Activated T-cell treated with anti-CD3 and anti-CD28 coated beads for 1 hour (primary cell): ENCODE results near the gene FERMT1.
"Not testable (repeated sequence)": the region's sequence is repeated elsewhere in the genome, so short reads cannot be mapped to it uniquely, and the experiment has no call there.

Experiments used
- DNase-seq: peaks from one replicate; pipeline ENCODE4 v3.0.0-alpha.2; 2020; ENCODE audit warnings: low read depth

The FERMT1 gene

DNA sequence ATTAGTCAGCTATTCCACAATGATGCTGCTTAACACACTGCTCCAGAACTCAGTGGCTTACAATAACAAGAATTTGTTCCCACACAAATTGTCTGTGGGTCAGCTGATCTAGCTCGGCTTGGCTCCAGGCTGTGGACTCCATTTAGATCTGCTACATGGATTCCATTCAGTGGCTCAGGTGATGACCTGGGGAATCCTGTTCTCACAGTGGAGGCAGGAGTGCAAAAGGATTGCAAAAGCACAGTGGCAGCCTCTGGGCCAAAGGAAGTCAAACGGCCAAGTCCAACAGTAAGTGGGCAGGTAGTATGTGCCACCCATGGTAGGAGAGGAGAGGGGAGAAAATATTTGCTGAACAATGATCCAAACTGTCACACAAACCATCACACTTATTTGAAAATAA, 53.2 kb downstream of the FERMT1 start:
- DNase-seq = no peak

DNA sequence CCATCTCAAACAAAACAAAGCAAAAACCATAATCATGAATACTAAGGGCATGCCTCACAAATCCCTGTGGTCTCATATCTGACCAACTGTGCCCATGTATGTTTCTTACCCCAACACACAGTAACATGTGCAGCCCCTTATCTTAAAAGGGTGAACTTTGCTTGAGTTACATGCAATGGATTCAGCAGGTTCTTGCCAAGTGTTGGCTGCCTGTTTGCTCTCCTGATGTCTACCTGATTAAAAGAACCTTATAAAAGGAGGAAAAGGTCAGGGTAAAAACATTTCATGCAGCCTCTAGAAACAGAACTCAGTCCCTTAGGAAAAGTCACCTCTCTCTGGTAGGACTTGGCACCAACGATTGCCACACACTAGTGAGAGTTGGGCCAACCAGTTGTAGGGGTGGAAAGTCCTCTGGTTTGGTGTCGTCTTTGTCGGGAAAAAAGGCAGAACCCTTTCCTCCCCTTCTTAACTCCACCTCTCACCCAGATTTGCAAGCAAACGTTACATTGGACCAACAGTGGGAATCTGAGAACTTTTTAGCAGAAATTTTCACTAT, 55.0 kb downstream of the FERMT1 start:
- DNase-seq = no peak

DNA sequence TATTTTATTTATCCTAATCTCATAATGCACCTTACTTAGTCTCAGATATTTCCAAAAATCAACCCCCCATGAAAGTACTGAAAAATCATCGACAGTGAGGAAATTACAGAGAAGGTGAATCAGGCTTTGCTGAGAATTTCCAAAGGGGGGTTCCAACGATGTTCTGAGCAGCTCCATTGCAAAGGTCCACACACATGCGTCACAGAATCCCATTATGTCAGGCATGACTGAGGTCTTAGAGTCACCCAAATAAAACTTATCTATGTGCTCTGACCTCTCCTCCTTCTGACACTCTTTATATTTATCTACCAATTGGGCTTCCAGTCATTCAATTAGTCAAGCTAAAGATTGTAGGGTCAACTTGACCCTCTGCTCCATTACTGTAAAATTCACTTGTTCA, 56.2 kb downstream of the FERMT1 start:
- DNase-seq = no peak

DNA sequence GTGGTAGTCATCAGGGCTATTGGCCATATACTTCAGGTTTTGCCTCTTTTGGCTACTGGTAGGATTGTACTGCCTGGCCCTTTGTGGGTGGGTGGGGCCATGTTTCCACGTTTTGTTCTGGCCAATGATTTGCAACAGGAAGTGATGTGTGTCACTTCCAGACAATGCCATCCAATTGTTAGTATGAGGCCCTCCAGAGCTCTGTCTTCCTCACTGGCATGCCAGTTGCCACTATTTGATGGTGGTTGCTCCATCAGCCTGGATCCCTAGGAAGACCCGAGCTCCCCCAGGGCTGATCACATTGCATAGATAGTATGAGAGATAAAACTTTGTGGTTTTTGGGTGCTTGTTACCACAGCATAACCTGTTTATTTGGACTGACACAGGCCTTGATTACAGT, 61.3 kb downstream of the FERMT1 start:
- no peak for DNase-seq

DNA sequence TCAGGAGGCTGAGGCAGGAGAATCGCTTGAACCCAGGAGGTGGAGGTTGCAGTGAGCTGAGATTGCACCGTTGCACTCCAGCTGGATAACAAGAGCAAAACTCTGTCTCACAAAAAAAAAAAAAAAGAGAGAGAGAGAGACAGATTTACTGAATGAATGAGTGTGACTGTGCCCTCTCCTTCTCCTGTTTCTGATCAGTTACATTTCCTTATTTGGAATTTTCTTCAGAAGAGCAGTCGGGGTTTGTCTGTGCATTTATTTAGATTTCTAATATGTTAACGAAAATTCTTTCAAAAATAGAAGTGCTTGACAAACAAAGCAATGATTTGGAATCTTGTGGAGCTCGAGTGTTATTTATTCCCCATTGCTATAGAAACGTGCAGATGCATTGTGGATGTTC, 62.6 kb downstream of the FERMT1 start:
- DNase-seq = no peak

DNA sequence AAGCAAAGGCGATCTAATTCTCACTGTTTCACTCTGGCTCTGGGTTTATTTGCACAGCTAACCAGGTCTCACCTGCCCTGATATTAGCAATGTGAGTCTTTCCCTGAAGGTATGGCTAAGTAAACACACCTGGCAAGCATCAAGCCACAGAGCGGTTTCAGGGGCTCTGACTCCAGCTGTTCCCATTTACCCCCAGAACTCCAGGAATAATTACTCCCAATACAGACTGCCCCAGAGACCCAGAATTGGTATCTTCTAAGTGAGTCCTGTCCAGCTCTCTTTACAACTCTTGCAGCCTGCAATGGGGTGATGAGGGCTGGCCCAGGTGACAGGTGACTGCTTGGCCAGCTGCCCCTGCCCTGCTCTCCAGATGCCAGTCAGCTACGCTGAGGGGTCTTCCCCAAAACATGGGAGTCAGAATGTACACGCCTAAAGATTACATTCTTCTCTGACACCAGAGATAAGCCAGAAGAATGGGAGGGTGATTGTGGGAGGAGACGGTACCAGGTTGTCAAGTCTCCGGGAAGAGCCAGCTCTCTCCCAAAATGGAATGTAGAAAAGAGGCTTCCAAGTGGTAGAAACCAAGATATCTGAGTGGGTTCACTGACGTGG, 64.0 kb downstream of the FERMT1 start:
- DNase-seq = no peak

DNA sequence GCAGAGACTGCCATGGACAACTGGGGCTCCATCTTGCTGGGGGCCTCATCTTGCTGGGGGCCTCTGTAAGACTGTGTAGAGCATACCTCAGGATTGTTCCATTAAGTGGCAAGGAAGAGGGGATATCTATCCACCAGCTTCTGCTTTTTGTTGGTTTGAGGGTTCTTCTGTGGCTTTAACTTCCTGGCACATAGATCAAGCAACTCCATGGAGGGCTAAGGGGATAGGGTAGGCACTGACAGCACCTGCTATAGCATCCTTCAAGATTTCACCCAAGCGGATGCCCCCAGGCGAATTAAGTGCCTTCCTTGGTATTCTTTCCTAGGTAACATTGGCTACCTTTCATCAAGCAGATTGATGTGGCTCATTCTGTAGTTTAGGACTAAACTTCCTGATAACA, 65.1 kb downstream of the FERMT1 start:
- no peak for DNase-seq

DNA sequence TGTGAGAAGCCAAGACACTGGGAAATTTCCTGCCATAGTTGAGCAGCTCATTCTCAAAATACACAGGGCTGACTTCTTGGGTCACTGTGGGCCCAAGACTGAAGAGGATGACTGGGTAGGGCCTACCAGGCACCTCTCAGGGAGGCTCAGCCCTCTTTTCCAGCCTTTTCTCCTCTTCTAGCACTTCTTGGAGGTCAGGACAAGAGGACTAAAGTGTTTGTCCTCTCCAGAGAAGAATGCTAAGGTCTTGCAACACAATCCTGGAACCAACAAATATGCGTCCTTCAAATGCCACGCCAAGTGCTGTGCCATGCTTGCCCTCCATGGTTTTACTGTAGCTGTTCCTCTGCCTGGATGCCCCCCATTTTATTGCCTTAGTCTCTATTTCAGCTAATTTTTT, 65.7 kb downstream of the FERMT1 start:
- no peak for DNase-seq

DNA sequence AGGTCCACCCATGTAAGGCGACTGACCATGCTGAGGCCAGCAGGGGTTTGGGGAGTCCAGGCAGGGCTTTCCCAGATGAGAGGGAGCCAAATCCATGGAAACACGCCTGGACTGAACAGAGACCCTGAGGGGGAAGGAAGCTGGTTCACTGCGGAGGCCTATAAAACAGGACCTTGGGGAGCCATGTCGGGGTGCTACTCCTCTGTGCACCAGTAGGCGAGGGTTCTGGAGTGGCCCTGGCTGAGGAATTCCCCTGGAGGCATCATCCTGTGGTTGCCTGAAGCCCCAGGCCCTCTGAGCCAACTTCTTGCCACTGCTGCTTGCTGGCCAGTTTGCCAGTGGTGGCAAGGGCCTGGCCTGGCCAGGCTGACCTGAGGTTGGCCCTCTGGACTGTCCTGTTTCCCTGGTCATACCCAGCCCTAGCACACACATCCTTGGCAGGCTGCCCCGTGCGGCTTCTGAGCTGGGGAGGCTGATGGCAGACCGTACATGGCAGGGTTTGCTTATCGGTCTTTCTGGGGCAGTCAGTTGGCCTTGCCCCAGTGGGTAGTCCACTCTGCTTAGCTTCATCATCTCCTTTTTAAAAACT, 66.8 kb downstream of the FERMT1 start:
- no peak for DNase-seq

DNA sequence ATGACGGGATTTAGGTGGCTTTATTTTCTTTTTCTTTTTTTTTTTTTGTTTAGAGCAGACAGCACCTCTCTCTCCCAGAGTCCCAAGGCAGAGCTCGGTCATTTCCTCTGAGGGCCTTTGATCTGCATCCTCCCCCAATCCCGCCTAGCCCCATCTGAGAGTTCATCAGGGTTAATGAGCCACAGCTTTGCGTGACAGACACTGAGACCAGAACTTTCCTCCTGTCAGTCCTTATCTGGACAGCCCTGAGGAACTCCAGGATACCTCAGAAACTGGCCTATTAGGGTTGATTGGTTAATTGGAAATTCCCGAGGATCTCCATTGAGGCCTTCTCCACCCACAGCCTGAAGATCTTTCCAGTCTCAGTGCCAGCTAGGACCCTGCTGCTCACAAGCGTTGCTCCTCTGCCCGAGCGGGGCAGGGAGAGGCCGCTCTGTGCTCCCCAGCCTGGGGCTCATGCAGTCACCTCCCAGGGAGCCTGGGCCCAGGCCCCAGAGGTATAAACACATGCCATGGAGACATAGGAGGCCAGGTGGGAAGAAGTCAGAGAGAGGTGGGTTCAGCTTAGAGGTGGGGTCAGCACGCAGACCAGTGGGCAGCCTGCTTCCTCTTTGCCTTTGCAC, 67.6 kb downstream of the FERMT1 start:
- DNase-seq = no peak

DNA sequence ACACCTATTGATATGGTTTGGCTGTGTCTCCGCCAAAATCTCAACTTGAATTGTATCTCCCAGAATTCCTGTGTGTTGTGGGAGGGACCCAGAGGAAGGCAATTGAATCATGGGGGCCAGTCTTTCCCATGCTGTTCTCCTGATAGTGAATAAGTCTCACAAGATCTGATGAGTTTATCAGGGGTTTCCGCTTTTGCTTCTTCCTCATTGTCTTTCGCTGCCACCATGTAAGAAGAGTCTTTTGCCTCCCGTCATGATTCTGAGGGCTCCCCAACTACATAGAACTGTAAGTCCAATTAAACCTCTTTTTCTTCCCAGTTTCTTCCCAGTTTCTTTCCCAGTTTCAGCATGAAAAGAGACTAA, 68.2 kb downstream of the FERMT1 start:
- not testable (repeated sequence) for DNase-seq

DNA sequence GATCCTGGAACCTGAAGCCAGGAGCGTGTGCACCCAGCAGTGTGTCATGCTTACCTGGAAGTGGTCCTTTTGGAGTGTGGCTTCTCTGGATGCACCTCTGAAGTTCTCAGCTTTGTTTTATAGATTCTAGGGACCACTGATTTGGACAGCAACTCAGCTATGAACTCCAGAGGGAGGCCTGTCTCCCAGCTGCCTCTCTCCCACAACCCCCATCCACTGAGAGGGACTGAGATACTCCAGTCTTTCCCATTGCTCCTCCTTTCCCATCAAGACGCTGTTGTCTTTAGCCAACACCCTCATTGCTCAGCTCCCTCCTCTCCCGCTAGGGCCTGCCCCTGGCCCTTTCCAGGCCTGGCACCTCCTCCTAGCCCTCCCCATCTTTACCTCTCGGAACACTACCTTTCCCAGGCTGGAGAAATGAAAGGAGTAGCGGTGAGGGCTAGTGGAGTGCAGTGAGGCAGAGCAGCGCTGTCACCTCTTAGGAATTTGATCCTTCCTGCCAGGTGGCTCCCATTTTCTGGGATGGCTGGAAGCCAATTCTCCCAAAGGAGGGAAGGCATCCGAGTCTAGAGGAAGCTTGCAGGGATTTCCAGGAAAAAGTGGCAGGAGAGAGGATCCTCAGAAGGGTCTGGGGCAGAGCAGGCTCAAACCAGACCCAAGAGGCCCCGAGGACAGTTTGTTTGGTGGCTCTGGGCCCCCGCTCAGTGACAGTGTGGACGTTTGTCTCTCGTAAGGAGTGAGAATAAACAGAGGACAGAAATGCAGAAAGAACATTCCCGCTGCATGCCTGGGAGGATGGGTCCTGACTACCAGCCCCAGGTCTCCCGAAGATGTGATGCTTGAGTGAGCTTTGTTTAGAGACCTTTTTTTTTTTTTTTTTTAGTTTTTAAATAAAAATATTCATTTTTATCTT, 68.8 kb downstream of the FERMT1 start, which contains the start of gene LRRN4:
LRRN4 (minus strand) TSS at position 285 of the 913 bp plus-strand sequence. CDS start 1,261 bp downstream, outside the sequence.
- no peak for DNase-seq

DNA sequence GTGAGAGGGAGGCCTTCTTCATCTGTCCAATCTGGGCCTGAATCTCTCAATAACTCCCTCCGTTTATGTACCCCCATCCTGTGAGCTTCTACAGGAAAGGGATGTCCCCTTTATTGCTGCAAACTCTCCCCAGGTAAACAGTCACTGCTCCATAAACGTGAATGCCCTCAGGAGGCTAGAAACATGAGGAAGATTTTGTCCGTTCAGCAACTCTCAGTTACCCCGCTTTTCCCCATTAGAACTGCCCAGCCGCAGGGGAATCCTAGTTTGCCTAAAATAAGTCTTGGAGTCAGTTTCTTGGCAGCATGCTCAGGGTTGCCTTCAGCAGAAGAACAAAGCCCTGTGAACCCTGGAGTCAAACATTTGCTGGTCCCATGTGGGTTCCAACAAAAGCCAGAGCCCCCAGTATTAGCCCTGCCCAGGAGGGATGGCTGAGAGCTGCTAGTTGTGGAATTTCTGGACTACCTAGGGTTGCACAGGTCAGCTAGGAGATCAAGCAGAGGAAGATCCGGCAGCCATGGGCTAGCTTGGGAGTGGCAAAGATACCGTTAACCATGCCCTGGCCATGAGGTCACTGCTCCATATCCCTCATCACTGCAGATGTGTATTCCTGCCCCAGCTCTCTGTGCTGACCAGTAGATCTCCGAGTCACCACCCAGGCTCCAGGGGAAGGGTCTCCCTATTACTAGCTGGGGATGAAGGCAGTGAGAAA, 69.6 kb downstream of the FERMT1 start:
- DNase-seq = no peak

DNA sequence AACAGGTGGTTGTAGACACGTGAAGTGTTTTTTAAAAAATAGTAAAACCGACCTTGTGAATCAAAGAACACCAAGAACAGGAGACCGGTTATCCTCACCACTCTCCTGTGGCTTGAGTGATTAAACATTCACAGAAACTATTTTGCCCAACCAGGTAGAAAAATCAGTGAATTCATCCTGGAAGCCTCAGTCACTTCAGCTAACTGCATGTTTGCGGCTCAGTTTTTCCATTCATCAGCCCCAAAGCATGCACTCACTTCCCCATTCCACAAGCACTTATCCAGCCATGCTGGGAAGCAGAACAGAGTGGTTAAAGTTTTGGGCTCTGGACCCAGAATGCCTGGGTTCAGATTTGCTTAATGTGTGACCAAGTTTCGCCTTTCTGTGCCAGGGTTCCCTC, 71.3 kb downstream of the FERMT1 start:
- DNase-seq = no peak

DNA sequence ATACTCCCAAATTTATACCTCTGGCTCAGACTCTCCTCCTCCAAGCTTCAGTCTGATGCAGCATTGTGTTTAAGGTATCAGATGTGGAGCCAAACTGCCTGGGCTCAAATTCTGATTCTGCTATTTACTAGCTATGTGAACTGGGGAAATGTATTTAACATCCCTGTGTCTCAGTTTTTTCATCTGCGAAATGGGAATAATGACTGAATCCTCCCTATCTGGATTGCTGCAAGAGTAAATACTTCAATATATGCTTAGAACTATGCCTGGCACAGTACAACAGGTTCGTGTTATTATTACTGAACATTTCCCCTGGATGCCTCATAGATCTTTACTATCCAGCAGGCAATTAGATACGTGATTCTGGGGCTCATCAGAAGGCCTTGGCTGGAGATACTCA, 74.4 kb downstream of the FERMT1 start:
- DNase-seq = no peak

DNA sequence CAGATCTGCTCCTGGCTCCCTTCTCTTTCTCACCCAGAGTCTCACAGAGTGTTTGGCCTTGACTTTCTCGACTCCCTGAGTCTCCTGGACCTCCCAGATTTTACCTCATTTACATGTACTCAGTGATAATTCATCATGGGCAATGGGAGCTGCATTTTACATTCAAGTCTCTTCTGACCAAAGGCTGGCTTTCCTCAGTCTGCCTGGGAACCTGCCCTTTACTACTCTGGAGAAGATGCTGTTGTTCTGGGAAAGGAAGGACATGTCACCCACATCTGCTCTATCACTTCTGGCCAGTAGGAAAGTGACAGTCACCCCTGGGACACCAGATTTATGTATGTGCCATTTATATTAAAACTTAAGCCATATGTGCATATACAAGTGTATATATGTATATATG, 76.4 kb downstream of the FERMT1 start:
- no peak for DNase-seq

DNA sequence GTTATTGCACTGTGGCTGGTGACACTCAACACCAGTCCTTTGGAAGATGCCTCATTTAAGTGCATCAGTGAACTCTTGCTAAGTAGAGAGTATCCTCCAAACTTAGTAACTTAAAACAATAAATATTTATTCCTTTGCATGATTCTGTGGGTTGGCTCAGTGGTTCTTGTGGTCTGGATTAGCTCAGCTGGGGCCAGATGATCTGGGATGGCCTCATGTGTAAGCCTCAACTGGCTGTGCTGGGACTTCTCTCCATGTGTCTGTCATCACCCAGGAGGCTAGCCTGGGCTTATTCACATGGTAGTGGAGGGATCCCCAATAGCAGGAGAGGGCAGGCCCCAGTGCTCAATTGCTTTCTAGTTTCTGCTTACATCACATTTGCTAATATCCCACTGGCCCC, 77.3 kb downstream of the FERMT1 start:
- no peak for DNase-seq

DNA sequence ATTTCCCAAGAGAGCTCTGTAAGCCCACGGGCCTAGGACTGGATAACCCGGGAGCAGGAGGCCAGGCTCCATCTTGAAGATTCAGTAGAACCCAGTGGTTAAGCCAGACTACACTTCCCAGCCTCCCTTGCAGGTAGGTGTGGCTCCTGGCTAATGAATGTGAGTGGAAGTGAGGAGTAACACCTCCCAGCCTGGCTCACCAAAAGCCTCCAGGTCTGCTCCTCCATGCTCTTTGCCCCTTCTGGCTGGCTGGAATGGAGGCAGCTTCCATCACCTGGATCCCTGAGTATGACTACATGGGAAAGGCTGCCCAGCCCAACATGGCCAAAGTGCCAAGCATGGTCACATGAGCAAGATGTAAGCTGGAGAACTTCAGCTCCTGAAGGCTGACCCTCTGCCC, 78.7 kb downstream of the FERMT1 start:
- DNase-seq = no peak

DNA sequence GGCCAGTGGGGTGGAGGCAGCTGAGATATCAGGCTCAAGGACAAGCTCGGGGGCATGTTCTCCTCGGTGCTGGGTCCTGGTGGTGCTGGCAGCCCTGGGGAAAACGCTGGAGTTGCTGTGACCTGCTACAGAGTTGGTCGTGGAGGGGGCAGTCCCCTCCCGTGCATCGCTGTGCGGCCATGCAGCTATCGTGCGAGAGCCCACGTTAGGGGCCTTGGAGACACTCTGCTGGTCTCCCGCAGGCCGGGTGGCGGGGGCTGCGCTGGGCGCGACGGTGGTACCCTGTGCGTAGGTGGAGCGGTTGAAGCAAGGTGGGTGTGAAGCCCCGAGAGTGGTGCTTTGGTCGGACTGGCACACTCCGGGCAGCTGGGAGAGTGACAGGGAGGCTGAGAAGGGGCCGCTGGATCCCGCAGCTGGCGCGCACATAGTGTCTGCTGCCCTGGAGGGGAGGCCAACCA, 81.0 kb downstream of the FERMT1 start:
- DNase-seq = no peak

DNA sequence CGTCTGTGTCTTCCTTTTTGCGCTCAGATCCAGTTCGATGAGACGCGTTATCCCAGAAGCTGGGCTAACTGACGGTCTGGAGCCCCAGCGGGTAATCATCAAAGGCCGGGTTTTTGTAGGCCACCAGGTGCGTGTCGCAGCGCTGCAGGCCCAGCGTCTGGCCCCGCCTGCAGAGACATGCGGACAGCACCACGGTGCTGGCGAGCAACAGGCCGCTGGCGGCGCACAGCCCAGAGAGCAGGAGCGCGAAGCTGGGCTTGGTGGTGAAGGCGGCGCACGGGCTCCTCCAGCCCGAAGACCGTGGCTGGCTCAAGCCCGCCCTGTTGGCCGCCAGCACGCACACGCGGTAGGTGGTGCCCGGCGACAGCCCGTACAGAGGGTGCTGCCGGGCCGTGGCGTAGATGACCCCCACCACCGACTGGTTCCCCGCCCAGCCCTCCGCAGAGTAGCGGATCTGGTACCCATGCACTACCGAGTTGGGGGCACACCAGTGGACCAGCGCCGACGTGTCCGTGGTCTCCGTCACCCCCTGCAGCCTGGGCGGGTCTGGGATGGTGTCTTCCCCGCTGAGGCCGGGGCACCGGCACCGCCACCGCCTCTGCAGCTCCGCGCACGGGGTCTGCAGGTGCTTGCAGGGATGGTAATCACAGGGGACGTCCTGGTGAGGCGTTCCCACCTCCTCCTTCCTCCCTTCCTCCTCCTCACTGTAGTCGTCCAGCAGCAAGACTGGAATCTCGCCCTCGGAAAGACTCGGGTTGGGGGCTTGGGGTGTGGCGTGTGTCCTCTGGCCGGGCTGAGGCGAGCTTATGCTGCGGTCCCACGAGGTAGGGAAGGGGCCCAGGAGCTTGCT, 81.6 kb downstream of the FERMT1 start:
- DNase-seq = no peak

DNA sequence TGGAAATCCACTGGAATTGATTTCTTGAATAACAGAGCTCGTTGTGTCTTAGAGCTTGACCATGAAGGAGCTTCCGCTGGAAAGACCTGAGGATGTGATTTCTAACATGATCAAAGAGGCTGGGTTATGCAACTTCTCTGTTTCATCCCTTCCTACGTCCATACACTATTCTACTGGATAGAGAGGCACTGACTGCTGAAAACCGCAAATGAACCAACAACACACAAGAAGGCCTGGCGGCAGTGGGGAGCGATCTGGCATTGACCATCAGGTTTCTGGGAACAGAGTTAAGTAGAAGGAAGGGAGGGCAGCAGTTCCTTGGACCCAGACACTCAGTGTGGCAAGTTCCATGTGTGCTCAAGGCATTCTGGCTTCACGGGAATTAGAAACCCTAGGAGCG, 82.3 kb downstream of the FERMT1 start:
- no peak for DNase-seq
